ENCODE data around the gene UBAP2L.
A peak's percentile ranks its signal among the peaks of the same experiment; 100 is the strongest.
"Not testable (repeated sequence)": the region's sequence is repeated elsewhere in the genome, so short reads cannot be mapped to it uniquely, and the experiment has no call there.

Gene UBAP2L

DNA sequence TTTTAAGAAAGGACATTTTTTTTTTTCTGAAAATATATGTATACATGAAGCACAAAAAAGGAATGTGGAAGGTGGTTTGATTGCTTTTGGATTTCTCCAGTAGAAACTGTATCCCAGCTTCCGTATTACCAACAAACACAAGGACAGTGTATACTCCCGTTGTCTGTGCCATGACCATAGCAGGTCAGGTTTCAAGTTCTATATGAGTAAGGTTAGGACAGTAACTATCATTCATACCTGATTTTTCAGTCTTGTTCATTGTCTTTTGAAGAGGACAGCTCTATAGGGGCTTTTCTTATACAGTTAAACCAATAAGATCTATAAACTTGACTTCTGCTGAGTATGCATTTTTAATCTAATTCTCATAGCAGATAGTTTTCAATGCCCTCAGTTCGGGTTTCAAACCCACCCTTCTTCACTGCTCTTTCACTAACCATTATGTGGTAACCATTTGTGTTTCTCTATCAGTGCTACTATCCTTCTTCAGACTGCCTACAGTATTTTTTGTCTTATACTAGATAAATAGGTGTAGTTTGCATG lies 19.6 kb downstream of the UBAP2L start:
- DNase-seq (ENCODE audit: low spot score) = no peak

DNA sequence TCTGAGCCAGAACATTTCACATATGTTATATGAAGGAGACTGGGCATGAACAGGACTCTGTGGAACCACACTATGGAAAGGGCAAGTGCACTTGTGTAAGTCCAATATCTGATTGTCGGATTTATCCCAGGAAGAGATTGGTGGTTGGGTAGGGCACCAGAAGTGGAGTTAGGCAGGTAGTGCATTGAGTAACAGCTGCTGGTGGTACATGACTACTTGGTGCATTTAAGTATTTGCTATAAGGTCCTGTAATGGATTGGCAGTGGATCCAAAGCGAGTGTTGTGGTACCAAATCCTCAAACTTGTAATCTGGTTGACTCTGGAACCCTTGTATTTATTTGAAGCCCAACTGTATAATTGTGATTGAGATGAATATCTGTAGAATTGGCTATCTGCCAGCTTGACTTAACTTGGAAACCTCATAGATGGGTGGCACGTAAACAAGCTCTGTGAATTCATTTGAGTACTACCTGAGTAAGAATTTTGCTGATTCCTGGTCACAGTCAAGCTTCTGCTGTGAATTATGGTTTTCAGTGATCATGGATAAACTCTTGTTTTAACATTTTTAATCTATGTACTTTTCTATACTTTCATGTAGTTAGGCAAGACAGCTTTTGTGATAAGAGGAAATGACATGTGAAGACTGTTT lies 21.1 kb downstream of the UBAP2L start:
- peak; percentile 21 for DNase-seq (ENCODE audit: low spot score)

GRCh38 chr1:154253671-154254070 lies 32.9 kb downstream of the UBAP2L start:
- no peak for DNase-seq (ENCODE audit: low spot score)

DNA sequence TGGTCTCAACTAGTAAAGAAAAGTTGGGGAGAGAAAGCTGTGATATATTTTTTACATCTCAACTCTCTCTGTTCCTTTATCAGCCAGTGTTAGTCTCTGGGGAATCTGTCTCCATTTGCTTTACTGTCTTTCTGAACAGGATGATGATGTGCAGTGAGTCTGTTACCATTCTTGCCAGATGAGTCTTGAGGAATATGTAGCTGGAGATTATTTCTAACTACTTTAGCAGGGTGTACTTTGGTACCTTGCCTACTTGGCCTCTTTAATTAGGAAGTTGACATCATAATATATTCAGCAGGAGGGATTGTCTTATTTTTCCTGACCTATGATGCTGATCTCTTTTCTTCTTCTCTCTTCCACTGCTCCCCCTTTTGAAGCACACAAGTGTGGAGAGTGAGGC lies 35.9 kb downstream of the UBAP2L start:
- DNase-seq (ENCODE audit: low spot score) = no peak

GRCh38 chr1:154258784-154259183 lies 38.0 kb downstream of the UBAP2L start:
- DNase-seq (ENCODE audit: low spot score) = no peak

- no peak for DNase-seq (ENCODE audit: low spot score)
These were observed 39.4 kb downstream of the UBAP2L start for GRCh38 chr1:154260127-154260526.

DNA sequence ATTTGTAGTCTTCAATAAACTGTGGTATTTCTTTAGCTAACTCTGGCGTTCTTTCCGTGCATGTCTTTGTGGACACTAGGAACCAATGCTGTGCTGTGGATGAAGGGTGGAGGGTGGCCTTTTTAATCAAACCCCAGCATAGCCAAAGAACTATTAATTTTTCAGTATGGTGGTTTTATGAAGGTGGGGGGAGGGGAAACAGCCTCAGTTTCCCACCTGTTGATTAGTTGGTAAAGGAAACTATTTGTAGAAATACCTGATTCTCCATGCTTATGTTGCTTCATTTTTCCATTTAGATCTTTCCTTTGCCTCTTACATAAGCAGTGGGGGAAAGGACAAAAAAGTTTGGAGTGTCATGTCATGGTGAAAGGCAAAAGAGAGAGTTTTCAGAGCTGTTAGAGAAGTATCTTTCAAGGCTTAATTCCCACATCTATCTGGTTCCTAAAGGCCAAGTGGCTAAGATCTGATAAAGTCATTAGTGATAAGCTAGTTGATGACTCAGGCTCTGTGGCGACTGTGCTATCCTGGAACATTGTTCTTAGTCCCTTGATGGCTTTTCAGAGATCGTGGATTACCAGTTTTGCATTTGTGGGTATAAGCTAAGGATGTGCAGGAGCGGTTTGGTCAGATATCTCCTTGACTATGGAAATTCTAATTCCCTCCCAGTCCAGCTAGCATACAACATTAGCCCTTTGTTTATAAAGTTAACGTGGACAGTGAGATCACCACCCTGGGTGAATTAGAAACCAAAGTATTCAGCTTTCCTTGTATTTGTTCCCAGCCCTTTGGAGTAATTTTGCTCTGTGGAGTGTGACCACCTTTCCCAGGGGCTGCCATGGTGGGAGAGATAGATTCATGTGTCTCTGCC lies 42.9 kb downstream of the UBAP2L start:
- no peak for DNase-seq (ENCODE audit: low spot score)

GRCh38 chr1:154264454-154264853 lies 43.7 kb downstream of the UBAP2L start:
- no peak for DNase-seq (ENCODE audit: low spot score)

GRCh38 chr1:154265586-154265985 lies 44.8 kb downstream of the UBAP2L start:
- peak; percentile 32 for DNase-seq (ENCODE audit: low spot score)

DNA sequence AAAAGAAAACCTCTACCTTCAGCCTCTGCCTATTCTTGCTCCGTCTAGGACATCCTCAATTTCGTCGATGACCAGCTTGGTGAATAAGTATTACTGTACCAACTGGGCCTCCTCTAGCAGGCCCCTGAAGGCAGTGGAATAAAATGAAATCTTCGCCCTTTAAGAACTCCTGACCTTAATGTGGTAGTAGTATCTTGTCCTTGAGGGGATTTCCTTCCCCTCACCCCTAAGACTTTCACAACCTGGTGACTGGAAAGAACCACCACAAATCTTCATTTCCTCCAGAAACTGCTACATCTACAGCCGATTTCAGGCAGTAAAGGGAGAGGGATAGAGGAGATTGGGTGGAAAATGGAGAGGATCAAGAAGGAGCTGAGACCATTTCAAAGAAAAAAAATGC lies 50.1 kb downstream of the UBAP2L start:
- no peak for DNase-seq (ENCODE audit: low spot score)

DNA sequence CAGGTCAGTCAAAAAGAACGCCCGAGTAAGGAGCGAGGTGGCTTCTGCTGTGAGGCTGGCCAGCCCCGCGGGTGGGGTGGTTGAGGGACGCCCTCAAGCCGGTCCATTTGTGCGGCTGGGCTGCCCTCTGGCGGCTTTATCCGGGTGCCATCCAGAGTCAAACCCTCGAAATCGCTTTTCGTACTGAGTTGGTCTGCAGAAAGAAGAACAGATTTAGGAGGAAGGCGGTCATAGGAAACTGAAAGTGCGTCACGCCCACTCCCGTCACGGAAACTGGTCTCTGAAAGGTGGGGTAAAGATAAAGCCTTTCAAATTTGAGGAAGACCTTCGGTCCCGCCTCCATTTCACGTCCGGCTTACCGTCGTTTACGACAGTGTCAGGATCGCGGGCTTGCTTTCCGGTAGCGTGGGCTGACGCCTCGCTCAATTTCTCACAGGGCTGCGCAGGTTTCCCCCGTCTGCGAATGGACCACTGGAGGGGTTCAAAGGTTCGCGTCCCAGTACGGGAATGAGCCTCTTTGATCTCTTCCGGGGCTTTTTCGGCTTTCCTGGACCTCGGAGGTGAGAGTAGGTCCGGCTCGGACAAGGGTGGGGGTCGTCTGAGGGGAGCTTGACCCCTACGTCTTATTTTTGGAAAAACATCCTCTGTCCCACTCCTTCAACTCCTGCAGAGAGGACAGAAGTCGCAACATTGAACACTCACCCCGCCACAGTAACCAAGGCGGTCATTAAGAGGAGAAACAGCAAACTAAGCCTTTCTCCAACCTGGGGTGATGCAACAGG lies 51.7 kb downstream of the UBAP2L start, which contains the start of gene HAX1:
HAX1 (plus strand) TSS at position 413 of the 782 bp plus-strand sequence; CDS start at position 508, 95 bp downstream.
- DNase-seq (ENCODE audit: low spot score) = peak; percentile 98

DNA sequence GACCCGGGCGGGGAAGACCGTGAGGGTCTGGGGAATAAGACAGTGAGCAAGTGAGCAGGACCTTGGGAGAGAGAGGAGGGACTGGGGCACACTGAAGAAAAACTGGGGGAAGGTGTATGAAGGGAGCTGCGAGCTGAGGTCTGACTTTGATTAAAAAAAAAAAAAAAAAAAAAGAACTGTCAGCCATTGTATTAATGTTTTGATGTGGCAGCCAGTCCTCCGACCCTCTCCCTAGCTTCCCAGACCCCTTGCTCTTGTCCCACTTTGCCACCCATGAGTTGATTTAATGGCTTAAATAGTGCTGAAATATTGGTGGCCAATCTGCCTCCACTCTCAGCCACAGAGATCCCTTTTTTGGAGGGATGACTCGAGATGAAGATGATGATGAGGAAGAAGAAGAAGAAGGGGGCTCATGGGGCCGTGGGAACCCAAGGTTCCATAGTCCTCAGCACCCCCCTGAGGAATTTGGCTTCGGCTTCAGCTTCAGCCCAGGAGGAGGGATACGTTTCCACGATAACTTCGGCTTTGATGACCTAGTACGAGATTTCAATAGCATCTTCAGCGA lies 52.3 kb downstream of the UBAP2L start:
- no peak for DNase-seq (ENCODE audit: low spot score)

DNA sequence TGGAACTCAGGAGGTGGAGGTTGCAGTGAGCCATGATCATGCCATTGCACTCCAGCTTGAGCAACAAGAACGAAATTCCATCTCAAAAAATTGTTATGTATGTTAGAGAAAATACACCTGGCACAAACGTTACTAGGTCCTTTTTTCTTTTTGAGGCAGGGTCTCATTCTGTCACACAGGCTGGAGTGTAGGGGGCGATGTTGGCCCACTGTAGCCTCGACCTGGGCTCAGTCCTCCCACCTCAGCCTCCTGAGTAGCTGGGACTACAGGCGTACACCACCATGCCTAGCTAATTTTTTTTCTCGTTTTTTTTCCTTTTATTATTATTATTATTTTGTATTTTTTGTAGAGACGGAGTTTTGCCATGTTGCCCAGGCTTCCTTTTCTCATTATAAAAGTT lies 56.0 kb downstream of the UBAP2L start:
- DNase-seq (ENCODE audit: low spot score) = peak; percentile 31

GRCh38 chr1:154287591-154287990 lies 66.8 kb downstream of the UBAP2L start:
- not testable (repeated sequence) for DNase-seq (ENCODE audit: low spot score)

DNA sequence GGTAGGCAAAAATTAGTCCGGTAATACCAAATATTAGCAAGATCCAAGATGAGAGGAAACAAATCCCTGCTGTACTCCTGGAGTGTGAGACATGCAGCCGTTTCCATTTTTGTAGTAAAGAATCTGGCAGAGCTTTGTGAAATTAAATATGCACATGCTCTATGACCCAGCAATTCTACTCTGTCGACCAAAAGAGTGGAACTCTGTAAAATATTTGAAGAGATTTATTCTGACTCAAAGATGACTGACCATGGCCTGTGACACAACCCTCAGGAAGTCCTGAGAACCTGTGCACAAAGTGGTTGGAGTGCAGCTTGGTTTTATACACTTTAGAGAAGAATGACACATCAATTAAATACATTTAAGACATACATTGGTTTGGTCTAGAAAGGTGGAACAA lies 67.9 kb downstream of the UBAP2L start:
- no peak for DNase-seq (ENCODE audit: low spot score)

GRCh38 chr1:154290921-154291320 lies 70.2 kb downstream of the UBAP2L start:
- no peak for DNase-seq (ENCODE audit: low spot score)

- no peak for DNase-seq (ENCODE audit: low spot score)
These were observed 74.9 kb downstream of the UBAP2L start for GRCh38 chr1:154295408-154296235.

GRCh38 chr1:154301582-154301981 lies 80.8 kb downstream of the UBAP2L start:
- DNase-seq (ENCODE audit: low spot score) = no peak

GRCh38 chr1:154304664-154305337 lies 84.0 kb downstream of the UBAP2L start:
- no peak for DNase-seq (ENCODE audit: low spot score)

GRCh38 chr1:154306151-154306550 lies 85.4 kb downstream of the UBAP2L start:
- no peak for DNase-seq (ENCODE audit: low spot score)
